HepG2 (cell line): ENCODE measurements around the gene ASTN1. TPM values are rescaled to one million over a fixed set of nuclear protein-coding genes. Genes with fewer than 3 reads are reported as not detected.

Source experiments
- ATAC-seq: fragments of 200-7000 bp; cut with Tn5 transposase; 3 replicates; pipeline ENCODE4 v1.9.1; 2020; ENCODE audit warnings: mild to moderate bottlenecking, moderate library complexity
- BruUV-seq: library from RNA; stranded (reverse); fragments of 400-500 nt; replicated peaks from 2 replicates; lab custom pipeline; 2021; lab: Mats Ljungman, UMichigan
- CTCF ChIA-PET: fragments of 300-600 bp; formaldehyde crosslinking; extraction: SDS; loops from one replicate; lab custom pipeline; 2021; ENCODE audit warnings: low total read pairs, inconsistent platforms, low intra/inter-chr PET ratio; lab: Yijun Ruan, JAX
- POLR2A ChIA-PET: fragments of 350-600 bp; sonication (Branson Sonifier 250); formaldehyde crosslinking; loops from one replicate; lab custom pipeline; 2020; ENCODE audit warnings: antibody characterized with exemption, inconsistent platforms; lab: Yijun Ruan, JAX
- DNase-seq: peaks from one replicate; pipeline ENCODE4 v3.0.0-alpha.2; 2015; ENCODE audit warnings: low spot score
- FAIRE-seq: peaks from 3 replicates; lab custom pipeline; 2011; peaks lifted over from hg19 to GRCh38; lab: Jason Lieb, UNC
- H2AFZ ChIP-seq: one replicate; pipeline ENCODE4 v1.6.1; 2011; ENCODE audit warnings: low read length, inconsistent platforms
- H3K27ac ChIP-seq: fragments of 300-600 bp; 3 replicates; pipeline ENCODE4 v1.8.0; 2011; ENCODE audit warnings: mixed run types, mild to moderate bottlenecking, mixed read lengths, low read length, inconsistent platforms; ENCODE audit not compliant: insufficient read depth; ENCODE audit errors: extremely low read length
- H3K27me3 ChIP-seq, 2 experiments: fragments of 200-600 bp in 1 of 2; 2 replicates in 1 of 2; 3 replicates in 1 of 2; pipeline versions ENCODE4 v1.6.0 to v1.8.0; 2011; ENCODE audit warnings: low read length in 2 of 2, mild to moderate bottlenecking in 2 of 2, moderate library complexity in 2 of 2, inconsistent platforms in 1 of 2; ENCODE audit not compliant: insufficient read depth in 2 of 2, control insufficient read depth in 1 of 2
- H3K36me3 ChIP-seq, 2 experiments: fragments of 200-600 bp in 1 of 2; replicated peaks in 1 of 2; 2 replicates in 1 of 2; 3 replicates in 1 of 2; pipeline versions ENCODE4 v1.5.1 to v1.8.0; 2011; ENCODE audit warnings: low read length in 2 of 2, inconsistent platforms in 1 of 2; ENCODE audit not compliant: insufficient read depth in 2 of 2, control insufficient read depth in 1 of 2
- H3K4me1 ChIP-seq: 2 replicates; pipeline ENCODE4 v1.5.1; 2012; ENCODE audit warnings: low read length, inconsistent platforms; ENCODE audit not compliant: insufficient read depth
- H3K4me2 ChIP-seq: 2 replicates; pipeline ENCODE4 v1.6.0; 2011; ENCODE audit warnings: low read depth, low read length, inconsistent platforms
- H3K4me3 ChIP-seq, 3 experiments: fragments of 200-600 bp in 1 of 3; sonication (generic), shearing (Covaris generic) in 1 of 3; replicated peaks in 1 of 3; 2 replicates each; pipeline ENCODE4 v1.5.1; 2011 to 2016; ENCODE audit warnings: low read length in 3 of 3, inconsistent platforms in 2 of 3, low read depth in 2 of 3, mild to moderate bottlenecking in 2 of 3, control low read depth in 1 of 3, mixed read lengths in 1 of 3; ENCODE audit not compliant: insufficient read depth in 1 of 3
- H3K79me2 ChIP-seq: one replicate; pipeline ENCODE4 v1.6.1; 2011; ENCODE audit warnings: low read length, inconsistent platforms; ENCODE audit not compliant: insufficient read depth
- H3K9ac ChIP-seq: 2 replicates; pipeline ENCODE4 v1.6.0; 2011; ENCODE audit warnings: mild to moderate bottlenecking, low read depth, low read length, inconsistent platforms; ENCODE audit not compliant: insufficient read depth
- H3K9me3 ChIP-seq: 2 replicates; pipeline ENCODE4 v1.5.1; 2012; ENCODE audit warnings: mild to moderate bottlenecking, low read length
- H4K20me1 ChIP-seq: 2 replicates; pipeline ENCODE4 v1.6.0; 2011; ENCODE audit warnings: inconsistent platforms, mild to moderate bottlenecking, low read length, moderate library complexity; ENCODE audit not compliant: insufficient read depth
- DMTF1 ChIP-seq: sonication (generic); formaldehyde crosslinking; IDR thresholded peaks from 2 replicates; pipeline ENCODE4 v1.4.0; 2020; ENCODE audit warnings: mild to moderate bottlenecking, missing genetic modification reagents
- DNMT3B ChIP-seq: conservative IDR thresholded peaks from 2 replicates; pipeline ENCODE4 v1.6.1; 2016; ENCODE audit warnings: missing biosample characterization, control low read depth
- GTF2F1 ChIP-seq: fragments of 150-350 bp; IDR thresholded peaks from 2 replicates; pipeline ENCODE4 v1.6.1; 2014; ENCODE audit warnings: low read length
- NCOA1 ChIP-seq: sonication (generic); formaldehyde crosslinking; IDR thresholded peaks from 2 replicates; pipeline ENCODE4 v1.9.0; 2021; ENCODE audit warnings: missing genetic modification reagents
- PLRG1 ChIP-seq: fragments of 450-650 bp; conservative IDR thresholded peaks from 2 replicates; pipeline ENCODE4 v1.6.1; 2016
- SETDB1 ChIP-seq: sonication (generic); formaldehyde crosslinking; IDR thresholded peaks from 2 replicates; pipeline ENCODE4 v1.5.1; 2020; ENCODE audit warnings: missing genetic modification reagents, mild to moderate bottlenecking, borderline replicate concordance
- TARDBP ChIP-seq: sonication (generic); formaldehyde crosslinking; IDR thresholded peaks from 2 replicates; pipeline ENCODE4 v1.8.0; 2022; ENCODE audit warnings: mild to moderate bottlenecking, missing genetic modification reagents
- THAP7 ChIP-seq: sonication (generic); formaldehyde crosslinking; IDR thresholded peaks from 2 replicates; pipeline ENCODE4 v1.8.1; 2023; ENCODE audit warnings: mild to moderate bottlenecking, missing genetic modification reagents
- WGBS: methylation state at CpG from one replicate; pipeline ENCODE4 v1.1.6; 2017; ENCODE audit warnings: low lambda C conversion rate; 5-methylcytosine and 5-hydroxymethylcytosine counted together
- in situ Hi-C: cut with HindIII; loops from 2 replicates; pipeline ENCODE4 v1.10.0; 2017; ENCODE audit warnings: low pct_unique_long_range_greater_than_20kb; ENCODE audit not compliant: extremely low pct_ligation_motif_present
- intact Hi-C: fragments of 100-400 bp; cut with micrococcal nuclease; formaldehyde crosslinking; loops from one replicate; pipeline ENCODE4 v1.10.0; 2022; ENCODE audit not compliant: unreplicated experiment
- polyA plus RNA-seq, 8 experiments: library from polyadenylated mRNA; depleted of rRNA in 3 of 8; stranded (reverse) in 7 of 8; unstranded in 1 of 8; fragments of >200 nt; fragmentation: Illumina TruSeq in 4 of 8; extraction: Trizol in 4 of 8; gene quantifications; 2 replicates each; pipeline versions ENCODE4 v1.2.1 to v1.2.3, GENCODE V29; 2011 to 2016; ENCODE audit warnings: low read depth in 4 of 8, missing spikeins in 1 of 8, mixed read lengths in 1 of 8; ENCODE audit not compliant: insufficient read depth in 1 of 8
- total RNA-seq, 5 experiments: library from RNA; depleted of rRNA; stranded (reverse); fragments of >200 nt; fragmentation: Illumina TruSeq; extraction: Trizol; gene quantifications; 2 replicates each; pipeline ENCODE4 v1.2.3, GENCODE V29; 2016; ENCODE audit warnings: low read depth in 1 of 5

Gene ASTN1
- total and polyA plus RNA-seq, 2 of the 13 experiments (the other 11 are each of a cell fraction or from before 2014, with no cell fraction given) = not detected

GRCh38 chr1:176959191-176959820 is 205.2 kb downstream of the ASTN1 start:
- WGBS = 47% methylated on average over 3 of the region's 3 CpGs
- ATAC-seq = no peak
- no peaks in the 10 kb centered on the region for H3K9me3 ChIP-seq
- no peak for DNase-seq
- POLR2A ChIA-PET = no interaction called here
- H3K27me3 ChIP-seq = no peaks in the 10 kb centered on the region
- in situ Hi-C loops = no loop called here
- CTCF ChIA-PET = no interaction called here
- H3K9ac ChIP-seq = no peak overlapping the region
- H3K27ac ChIP-seq = no peak overlapping the region
- no peaks in the 10 kb centered on the region for H3K79me2 ChIP-seq
- H3K4me1 ChIP-seq = no peaks in the 10 kb centered on the region
- intact Hi-C loops = no loop called here
- H3K4me2 ChIP-seq = no peak overlapping the region
- BruUV-seq = no TSS peak
- TF ChIP-seq THAP7 (CRISPR knock-in tag) (no peak), DMTF1 (CRISPR knock-in tag) (no peak), SETDB1 (CRISPR knock-in tag) (no peak), TARDBP (CRISPR knock-in tag) (no peak), NCOA1 (CRISPR knock-in tag) (no peak), DNMT3B (CRISPR knock-in tag) (no peak), GTF2F1 (no peak), PLRG1 (no peak)
- no peak overlapping the region for H3K4me3 ChIP-seq
- H4K20me1 ChIP-seq = no peaks in the 10 kb centered on the region
- no peak overlapping the region for H2AFZ ChIP-seq
- H3K36me3 ChIP-seq = no peaks in the 10 kb centered on the region
- FAIRE-seq = no peak
